Activated CD8-positive, alpha-beta T cell treated with anti-CD3 and anti-CD28 coated beads for 36 hours (primary cell): ENCODE data around the gene BLACAT1. TPM values are rescaled to one million over a fixed set of nuclear protein-coding genes. Genes with fewer than 3 reads are reported as not detected.

Experiments
- ATAC-seq: fragments of 200-7000 bp; cut with Tn5 transposase; one replicate; pipeline ENCODE4 v1.10.0; 2021; ENCODE audit warnings: mild to moderate bottlenecking, moderate library complexity
- CTCF ChIA-PET: fragments of 350-600 bp; sonication (Branson Sonifier 250); formaldehyde crosslinking; loops from one replicate; lab custom pipeline; 2021; ENCODE audit warnings: antibody characterized with exemption; lab: Charles Lee
- POLR2A ChIA-PET: fragments of 350-600 bp; sonication (Branson Sonifier 250); formaldehyde crosslinking; loops from one replicate; lab custom pipeline; 2021; ENCODE audit warnings: antibody characterized with exemption; lab: Charles Lee
- DNase-seq: peaks from one replicate; pipeline ENCODE4 v3.0.0-alpha.2; 2020
- H3K27ac Mint-ChIP-seq: one replicate; pipeline ENCODE4 v1.8.0; 2021; ENCODE audit warnings: mild to moderate bottlenecking, mixed read lengths
- H3K27me3 Mint-ChIP-seq: one replicate; pipeline ENCODE4 v1.8.0; 2021; ENCODE audit warnings: mixed read lengths
- H3K36me3 Mint-ChIP-seq: one replicate; pipeline ENCODE4 v1.8.0; 2021; ENCODE audit warnings: low read depth, mixed read lengths
- H3K4me1 Mint-ChIP-seq: one replicate; pipeline ENCODE4 v1.8.0; 2021; ENCODE audit warnings: low read depth, mixed read lengths
- H3K4me3 Mint-ChIP-seq: one replicate; pipeline ENCODE4 v1.8.0; 2021; ENCODE audit warnings: mild to moderate bottlenecking, moderate library complexity, mixed read lengths
- H3K9me3 Mint-ChIP-seq: one replicate; pipeline ENCODE4 v1.8.0; 2021; ENCODE audit warnings: mixed read lengths
- intact Hi-C: fragments of 100-400 bp; cut with micrococcal nuclease; formaldehyde crosslinking; loops from one replicate; pipeline ENCODE4 v1.10.0; 2022
- total RNA-seq, 2 experiments: library from RNA; stranded (reverse); gene quantifications; one replicate each; pipeline ENCODE4 v1.2.3, GENCODE V29; 2021
- TF ChIP-seq, protein P1 (sequence below): fragments of 200-600 bp; IDR thresholded peaks from one replicate; pipeline ENCODE4 v1.8.0; 2022; ENCODE audit warnings: antibody characterized with exemption, mild to moderate bottlenecking

The BLACAT1 gene
- total RNA-seq, 2 experiments from 2014 or later = 0.13 TPM; not detected in 1

DNA sequence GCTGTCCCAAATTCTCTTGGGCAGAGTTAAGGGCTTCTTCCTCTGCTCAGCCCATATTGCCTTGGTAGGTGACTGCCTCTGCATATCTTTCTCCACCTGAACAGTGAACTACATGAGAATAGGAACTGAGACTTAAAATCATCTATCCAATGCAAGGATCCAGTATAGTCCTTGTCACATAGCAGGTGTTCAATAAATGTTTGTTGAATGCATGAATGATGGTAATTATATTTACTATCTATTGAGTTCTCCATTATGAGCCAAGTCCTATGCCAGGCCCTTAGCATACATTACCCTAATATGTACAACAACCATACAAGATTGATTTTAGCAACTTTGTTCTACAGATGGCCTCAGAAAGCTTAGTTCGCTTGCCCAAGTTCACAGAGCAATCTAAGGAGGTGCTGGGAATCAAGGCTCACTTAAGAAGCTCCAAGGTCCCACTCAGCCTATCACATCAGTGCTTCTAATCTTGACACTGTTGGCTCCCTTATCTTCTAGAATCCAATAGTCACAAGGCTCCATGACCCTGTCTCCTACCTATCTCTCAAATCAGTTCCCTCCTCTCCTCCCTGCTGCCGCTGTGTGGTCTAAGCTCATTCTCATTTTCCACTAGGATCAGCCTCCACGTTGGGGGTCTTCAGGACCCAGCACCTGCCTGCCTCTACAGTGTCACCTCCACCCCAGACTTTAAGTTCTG is 46.4 kb upstream of the BLACAT1 start:
- CTCF ChIA-PET = interaction anchor here (0.7 to 6.7 kb wide), 3 partner anchors 15 to 26 kb away, joined by 3 to 63 read pairs (median 3); no protein-coding TSS in a partner anchor
- H3K27ac Mint-ChIP-seq = no peak overlapping the region
- H3K27me3 Mint-ChIP-seq = peaks cover 2% of the 10 kb centered on the region
- TF ChIP-seq, protein P1, sequence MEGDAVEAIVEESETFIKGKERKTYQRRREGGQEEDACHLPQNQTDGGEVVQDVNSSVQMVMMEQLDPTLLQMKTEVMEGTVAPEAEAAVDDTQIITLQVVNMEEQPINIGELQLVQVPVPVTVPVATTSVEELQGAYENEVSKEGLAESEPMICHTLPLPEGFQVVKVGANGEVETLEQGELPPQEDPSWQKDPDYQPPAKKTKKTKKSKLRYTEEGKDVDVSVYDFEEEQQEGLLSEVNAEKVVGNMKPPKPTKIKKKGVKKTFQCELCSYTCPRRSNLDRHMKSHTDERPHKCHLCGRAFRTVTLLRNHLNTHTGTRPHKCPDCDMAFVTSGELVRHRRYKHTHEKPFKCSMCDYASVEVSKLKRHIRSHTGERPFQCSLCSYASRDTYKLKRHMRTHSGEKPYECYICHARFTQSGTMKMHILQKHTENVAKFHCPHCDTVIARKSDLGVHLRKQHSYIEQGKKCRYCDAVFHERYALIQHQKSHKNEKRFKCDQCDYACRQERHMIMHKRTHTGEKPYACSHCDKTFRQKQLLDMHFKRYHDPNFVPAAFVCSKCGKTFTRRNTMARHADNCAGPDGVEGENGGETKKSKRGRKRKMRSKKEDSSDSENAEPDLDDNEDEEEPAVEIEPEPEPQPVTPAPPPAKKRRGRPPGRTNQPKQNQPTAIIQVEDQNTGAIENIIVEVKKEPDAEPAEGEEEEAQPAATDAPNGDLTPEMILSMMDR = no peak
- H3K36me3 Mint-ChIP-seq = no peaks in the 10 kb centered on the region
- intact Hi-C loops = no loop called here
- peaks cover 12% of the 10 kb centered on the region for H3K4me1 Mint-ChIP-seq
- ATAC-seq = no peak
- no peak overlapping the region for H3K4me3 Mint-ChIP-seq
- H3K9me3 Mint-ChIP-seq = no peaks in the 10 kb centered on the region
- no peak for DNase-seq
- POLR2A ChIA-PET = interaction anchor here (0.9 to 1.6 kb wide), 2 partner anchors 10 to 115 kb away, joined by 3 to 4 read pairs; no protein-coding TSS in a partner anchor

DNA sequence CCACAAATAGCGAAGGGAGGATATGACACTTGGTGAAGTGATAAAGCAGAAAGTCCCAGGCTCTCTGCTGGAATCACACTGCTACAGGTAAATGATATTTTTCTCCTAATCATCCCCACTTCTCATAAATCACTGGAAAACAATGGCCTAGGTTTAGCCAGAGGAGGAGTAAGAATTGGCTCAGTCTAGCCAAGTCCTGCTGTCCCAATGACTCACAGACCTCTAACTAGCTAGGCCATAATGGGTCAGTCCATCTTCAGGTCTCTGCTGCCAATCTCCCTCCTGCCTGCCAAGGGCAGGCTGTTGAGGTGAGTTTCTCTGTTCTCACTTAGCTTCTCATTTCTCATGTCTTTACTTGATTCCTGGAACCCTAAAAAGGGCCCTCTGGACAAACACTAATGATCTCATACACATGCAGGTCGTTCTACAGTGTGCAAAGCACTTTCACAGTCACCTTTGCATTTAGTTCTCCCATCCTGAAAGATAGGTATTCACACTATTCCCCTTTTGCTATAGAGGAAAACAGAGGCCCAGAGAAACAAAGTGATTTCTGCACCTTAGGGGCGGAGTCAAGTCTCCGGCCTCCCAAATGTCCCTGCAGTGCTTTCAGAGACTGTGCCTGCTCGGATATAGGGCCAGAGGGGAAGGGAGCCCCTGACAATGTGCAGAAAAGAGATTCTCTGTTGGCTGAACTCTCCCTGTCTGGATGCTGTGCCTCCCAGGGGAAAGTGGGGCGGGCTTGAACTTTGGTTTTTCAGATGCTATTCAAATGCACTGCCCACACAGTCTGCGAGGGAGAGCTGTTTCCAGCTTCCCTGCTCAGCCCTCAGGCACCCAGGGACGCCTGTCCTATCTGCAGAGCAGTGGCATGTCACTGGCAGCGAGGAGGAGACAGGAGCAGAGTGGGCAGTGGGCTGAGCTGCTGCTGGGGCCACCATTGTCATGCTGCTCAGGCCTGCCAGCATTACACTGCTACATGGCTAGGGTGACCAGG is 44.7 kb upstream of the BLACAT1 start:
- intact Hi-C loops = no loop called here
- H3K4me3 Mint-ChIP-seq = no peak overlapping the region
- ATAC-seq (no peak), DNase-seq (no peak)
- ChIA-PET CTCF (interaction anchor here (0.7 to 6.7 kb wide), 4 partner anchors 13 to 159 kb away, joined by 4 to 63 read pairs (median 12); no protein-coding TSS in a partner anchor), POLR2A (no interaction called here)
- TF ChIP-seq, protein P1 = no peak
- no peaks in the 10 kb centered on the region for H3K9me3 Mint-ChIP-seq
- no peaks in the 10 kb centered on the region for H3K36me3 Mint-ChIP-seq
- H3K27ac Mint-ChIP-seq = no peak overlapping the region
- H3K27me3 Mint-ChIP-seq = peaks cover 2% of the 10 kb centered on the region
- peaks cover 10% of the 10 kb centered on the region for H3K4me1 Mint-ChIP-seq

GRCh38 chr1:205499789-205500188 is 43.9 kb upstream of the BLACAT1 start:
- ChIA-PET POLR2A (no interaction called here), CTCF (interaction anchor here (1.3 to 6.7 kb wide), 7 partner anchors 12 to 164 kb away, joined by 3 to 63 read pairs (median 6); no protein-coding TSS in a partner anchor)
- peaks cover 2% of the 10 kb centered on the region for H3K27me3 Mint-ChIP-seq
- no peak overlapping the region for H3K27ac Mint-ChIP-seq
- ATAC-seq = no peak
- TF ChIP-seq, protein P1 = no peak
- no peaks in the 10 kb centered on the region for H3K9me3 Mint-ChIP-seq
- no peaks in the 10 kb centered on the region for H3K36me3 Mint-ChIP-seq
- DNase-seq = no peak
- no peak overlapping the region for H3K4me3 Mint-ChIP-seq
- H3K4me1 Mint-ChIP-seq = peaks cover 4% of the 10 kb centered on the region
- intact Hi-C loops = no loop called here

DNA sequence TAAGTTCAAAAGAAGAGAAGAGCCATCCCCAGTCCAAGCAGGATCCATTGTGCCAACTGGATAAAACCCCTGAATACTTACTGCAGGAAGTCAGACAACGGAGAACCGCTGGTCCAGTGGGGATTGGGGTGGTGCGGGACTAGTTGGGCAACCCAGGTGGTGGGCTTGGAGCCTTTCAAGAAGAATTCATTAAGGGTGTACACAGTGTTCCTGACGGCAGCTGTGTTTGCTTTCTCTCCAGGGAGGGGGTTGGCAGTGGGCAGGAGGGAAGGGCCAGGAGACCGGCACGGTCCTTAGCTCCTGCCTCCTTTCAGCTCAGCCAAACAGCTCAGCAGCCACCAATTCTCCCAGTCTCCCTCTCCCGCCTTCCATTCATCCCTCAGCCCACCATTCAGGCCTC is 41.5 kb upstream of the BLACAT1 start:
- ATAC-seq (no peak), DNase-seq (no peak)
- TF ChIP-seq, protein P1 = no peak
- Mint-ChIP-seq H3K9me3 (no peaks in the 10 kb centered on the region), H3K4me1 (no peaks in the 10 kb centered on the region), H3K4me3 (no peak overlapping the region), H3K36me3 (no peaks in the 10 kb centered on the region), H3K27me3 (peaks cover 4% of the 10 kb centered on the region), H3K27ac (no peak overlapping the region)
- intact Hi-C loops = no loop called here
- CTCF ChIA-PET = interaction anchor here (1.2 to 3.9 kb wide), 4 partner anchors 12 to 224 kb away, joined by 3 to 28 read pairs (median 6); no protein-coding TSS in a partner anchor
- POLR2A ChIA-PET = interaction anchor here (0.9 kb wide), 1 partner anchor 26 kb away, joined by 4 read pairs; no protein-coding TSS in a partner anchor
